ENCODE measurements around the gene CFHR5. TPM values are rescaled to one million over a fixed set of nuclear protein-coding genes. Genes with fewer than 3 reads are reported as not detected.

CFHR5 gene
- total and polyA plus RNA-seq, 4 donors = not detected

- Histone ChIP-seq H3K9me3 (ENCODE audit: control insufficient read depth in 4 of 4, insufficient read depth in 3 of 4, low read length in 3 of 4) (no peaks in the 10 kb centered on the region), H3K4me1 (ENCODE audit: control insufficient read depth in 5 of 5, insufficient read depth in 5 of 5, low read length in 5 of 5) (no peaks in the 10 kb centered on the region), H3K4me3 (no peak overlapping the region), H3K9ac (ENCODE audit: insufficient read depth in 1 of 2, low read length in 2 of 2) (no peak overlapping the region), H3K36me3 (ENCODE audit: control insufficient read depth in 4 of 4, insufficient read depth in 4 of 4, low read length in 4 of 4) (no peaks in the 10 kb centered on the region), H3K27ac (ENCODE audit: low read depth in 1 of 2, low read length in 1 of 2) (no peak overlapping the region), H3K27me3 (ENCODE audit: control insufficient read depth in 3 of 3, insufficient read depth in 3 of 3, low read length in 2 of 3) (no peaks in the 10 kb centered on the region)
- no peak for TF ChIP-seq CTCF (IDR thresholded peaks at IDR 0.05; ENCODE audit: control extremely low read depth, extremely low read depth)
- peak in 2 of 3 donors; percentile 13 to 19 for DNase-seq
- WGBS, 2 donors = 81 to 84% methylated on average over 4 of the region's 4 CpGs
- no peak for ATAC-seq (ENCODE audit: insufficient read depth, low FRiP score)
These were observed 65.5 kb downstream of the CFHR5 start for GRCh38 chr1:197042676-197043341.

GRCh38 chr1:197049100-197049499 lies 71.7 kb downstream of the CFHR5 start:
- ATAC-seq (ENCODE audit: insufficient read depth, low FRiP score) (no peak), DNase-seq (no peak)
- Histone ChIP-seq H3K36me3 (ENCODE audit: control insufficient read depth in 4 of 4, insufficient read depth in 4 of 4, low read length in 4 of 4) (no peaks in the 10 kb centered on the region), H3K27ac (ENCODE audit: low read depth in 1 of 2, low read length in 1 of 2) (no peak overlapping the region), H3K9me3 (ENCODE audit: control insufficient read depth in 4 of 4, insufficient read depth in 3 of 4, low read length in 3 of 4) (no peaks in the 10 kb centered on the region), H3K27me3 (ENCODE audit: control insufficient read depth in 3 of 3, insufficient read depth in 3 of 3, low read length in 2 of 3) (no peaks in the 10 kb centered on the region), H3K4me1 (ENCODE audit: control insufficient read depth in 5 of 5, insufficient read depth in 5 of 5, low read length in 5 of 5) (no peaks in the 10 kb centered on the region), H3K9ac (ENCODE audit: insufficient read depth in 1 of 2, low read length in 2 of 2) (no peak overlapping the region), H3K4me3 (no peak overlapping the region)
- no peak for TF ChIP-seq CTCF (IDR thresholded peaks at IDR 0.05; ENCODE audit: control extremely low read depth, extremely low read depth)

Small RNAs within 50 kb of the gene (small RNA-seq; reads per million reads assigned to genes)
- not detected for gene AL139418.1 (ENCODE audit: low replicate concordance)

Other genes with a start within 250 kb of the CFHR5 start
- 1 to 10 TPM in 1 of 2 donors, under 1 TPM in 1; 0.28 to 1.5 TPM for gene CFHR3, start 202.7 kb upstream of the CFHR5 start, total RNA-seq
- gene CFHR3, start 202.7 kb upstream of the CFHR5 start, polyA plus RNA-seq = under 1 TPM; 0.03 to 0.24 TPM
- under 1 TPM; 0.21 to 0.82 TPM for gene CFHR1, start 157.8 kb upstream of the CFHR5 start, total RNA-seq
- under 1 TPM in 1 of 2 donors, not detected in 1; 0.39 TPM for gene CFHR1, start 157.8 kb upstream of the CFHR5 start, polyA plus RNA-seq
- not detected for gene CFHR4, start 89.5 kb upstream of the CFHR5 start, total RNA-seq
- gene CFHR4, start 89.5 kb upstream of the CFHR5 start, polyA plus RNA-seq = not detected
- gene CFHR2, start 33.8 kb upstream of the CFHR5 start, total RNA-seq = under 1 TPM in 1 of 2 donors, not detected in 1; 0.28 TPM
- not detected for gene CFHR2, start 33.8 kb upstream of the CFHR5 start, polyA plus RNA-seq
- gene F13B, start 89.7 kb downstream of the CFHR5 start, total RNA-seq = not detected
- not detected for gene F13B, start 89.7 kb downstream of the CFHR5 start, polyA plus RNA-seq
- 1 to 10 TPM in 1 of 2 donors, under 1 TPM in 1; 0.55 to 7.3 TPM for gene ASPM, start 169.1 kb downstream of the CFHR5 start, total RNA-seq
- gene ASPM, start 169.1 kb downstream of the CFHR5 start, polyA plus RNA-seq = under 1 TPM; 0.47 to 0.55 TPM
- 10 to 100 TPM in 1 of 2 donors, 1 to 10 TPM in 1; 9.4 to 26.6 TPM for gene ZBTB41, start 223.7 kb downstream of the CFHR5 start, total RNA-seq
- 1 to 10 TPM; 2.1 to 2.5 TPM for gene ZBTB41, start 223.7 kb downstream of the CFHR5 start, polyA plus RNA-seq

Measured in lung (tissue), 13 donors.